Stimulated activated CD4-positive, alpha-beta T cell treated with anti-CD3 and anti-CD28 coated beads, Interleukin-1b, Interleukin-23, amount 100 ng/mL, for 24 hours (primary cell): Measurements from ENCODE around the gene ZMYND15.

Source experiments
- DNase-seq, 4 experiments: peaks; one replicate each; pipeline ENCODE4 v3.0.0-alpha.2; 2020; ENCODE audit warnings: low read depth in 4 of 4, low spot score in 1 of 4

ZMYND15 gene

DNA sequence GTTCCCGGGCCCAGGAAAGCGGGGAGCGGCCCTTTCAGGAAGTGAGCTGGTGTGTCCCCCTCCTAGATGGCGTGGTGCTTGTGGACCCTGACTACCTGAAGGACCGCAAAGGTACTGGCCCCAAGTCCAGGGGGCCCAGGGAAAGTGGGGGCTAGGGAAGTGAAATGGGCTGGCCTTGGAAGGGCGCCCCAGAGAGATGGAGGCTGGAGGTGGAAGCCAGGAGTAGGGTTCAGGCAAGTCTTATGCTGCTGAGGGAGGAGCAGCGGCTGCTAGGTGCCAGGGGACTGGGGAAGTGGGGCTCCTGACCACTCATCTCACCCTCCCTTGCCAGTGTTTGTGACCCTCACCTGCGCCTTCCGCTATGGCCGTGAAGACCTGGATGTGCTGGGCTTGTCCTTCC is 23.6 kb upstream of the ZMYND15 start:
- no peak for DNase-seq

DNA sequence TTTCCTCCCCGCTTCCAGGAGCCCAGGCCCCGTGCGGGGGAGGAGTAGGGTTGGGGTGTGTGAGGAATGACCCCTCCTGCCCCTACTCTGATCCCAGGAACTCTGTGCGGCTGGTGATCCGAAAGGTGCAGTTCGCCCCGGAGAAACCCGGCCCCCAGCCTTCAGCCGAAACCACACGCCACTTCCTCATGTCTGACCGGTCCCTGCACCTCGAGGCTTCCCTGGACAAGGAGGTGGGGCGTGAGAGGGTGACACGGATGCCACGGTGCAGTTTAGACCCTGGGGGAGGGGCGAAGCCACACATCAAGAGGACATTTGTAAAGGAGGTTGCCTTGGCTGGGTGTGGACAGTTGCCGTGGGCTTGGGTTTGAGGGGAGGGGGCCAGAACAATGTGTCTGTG is 21.8 kb upstream of the ZMYND15 start:
- DNase-seq, result no peak

DNA sequence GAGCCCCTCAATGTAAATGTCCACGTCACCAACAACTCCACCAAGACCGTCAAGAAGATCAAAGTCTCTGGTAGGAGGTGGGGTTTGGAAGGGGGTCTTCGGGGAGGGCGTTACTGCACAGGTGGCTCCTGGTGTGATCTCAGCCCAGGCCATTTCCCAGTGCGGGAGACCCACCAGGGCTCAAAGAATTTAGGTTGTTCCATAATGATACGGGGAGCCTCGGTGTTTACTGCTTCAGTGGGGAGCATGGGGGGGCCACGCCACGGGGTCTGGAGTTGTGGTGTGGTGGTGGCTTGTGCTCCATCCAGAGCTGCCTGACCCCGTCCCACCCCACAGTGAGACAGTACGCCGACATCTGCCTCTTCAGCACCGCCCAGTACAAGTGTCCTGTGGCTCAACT is 21.4 kb upstream of the ZMYND15 start:
- no peak for DNase-seq

DNA sequence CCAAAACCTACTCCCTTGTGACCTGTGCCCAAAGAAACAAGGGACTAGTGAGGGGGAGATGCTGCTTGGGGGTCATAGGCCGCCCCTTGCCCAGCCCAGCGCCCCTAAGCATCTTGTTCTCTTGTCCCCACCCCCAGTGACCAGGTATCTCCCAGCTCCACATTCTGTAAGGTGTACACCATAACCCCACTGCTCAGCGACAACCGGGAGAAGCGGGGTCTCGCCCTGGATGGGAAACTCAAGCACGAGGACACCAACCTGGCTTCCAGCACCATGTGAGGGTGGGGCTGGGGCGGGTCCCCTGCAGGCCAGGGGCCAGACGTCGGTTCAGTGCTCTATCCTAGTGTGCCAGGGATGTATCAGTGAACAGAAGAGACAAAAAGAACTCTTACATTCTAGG is 20.5 kb upstream of the ZMYND15 start:
- no peak for DNase-seq

DNA sequence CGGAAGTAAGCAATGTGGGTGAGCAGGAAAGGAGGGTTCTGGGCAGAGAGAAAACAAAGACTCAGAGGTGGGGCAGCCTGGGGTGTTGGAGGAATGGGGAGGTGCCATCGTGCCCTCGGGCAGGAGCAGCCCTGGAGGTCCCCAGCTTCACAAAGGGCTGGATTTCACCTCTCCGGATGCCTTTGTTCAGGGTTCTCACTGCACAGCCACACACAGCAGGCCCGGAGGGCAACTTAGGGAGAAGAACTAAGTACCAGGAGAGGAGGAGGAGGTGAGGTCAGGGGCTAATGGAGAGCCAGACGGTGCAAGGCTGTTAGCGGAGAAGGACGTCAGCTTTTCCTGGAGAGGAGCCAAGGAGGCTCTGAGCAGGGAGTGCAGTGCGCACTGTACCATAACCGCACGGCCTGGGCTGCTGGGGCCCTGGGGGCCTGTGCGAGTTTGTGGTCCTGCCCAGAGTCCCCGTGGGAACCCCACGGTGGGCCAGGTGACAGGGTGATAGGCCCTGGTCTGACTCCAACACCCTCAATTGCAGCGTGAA is 19.9 kb upstream of the ZMYND15 start:
- DNase-seq, result no peak

DNA sequence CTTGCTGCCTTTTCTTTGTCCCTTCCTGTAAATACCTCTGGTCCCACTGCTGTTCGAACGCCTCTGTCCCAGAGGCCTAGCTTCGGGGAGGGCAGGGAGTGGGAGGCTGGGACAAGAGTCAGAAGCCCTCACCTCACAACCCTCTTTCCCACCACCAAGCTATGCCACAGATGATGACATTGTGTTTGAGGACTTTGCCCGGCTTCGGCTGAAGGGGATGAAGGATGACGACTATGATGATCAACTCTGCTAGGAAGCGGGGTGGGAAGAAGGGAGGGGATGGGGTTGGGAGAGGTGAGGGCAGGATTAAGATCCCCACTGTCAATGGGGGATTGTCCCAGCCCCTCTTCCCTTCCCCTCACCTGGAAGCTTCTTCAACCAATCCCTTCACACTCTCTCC is 18.8 kb upstream of the ZMYND15 start:
- DNase-seq, result no peak

DNA sequence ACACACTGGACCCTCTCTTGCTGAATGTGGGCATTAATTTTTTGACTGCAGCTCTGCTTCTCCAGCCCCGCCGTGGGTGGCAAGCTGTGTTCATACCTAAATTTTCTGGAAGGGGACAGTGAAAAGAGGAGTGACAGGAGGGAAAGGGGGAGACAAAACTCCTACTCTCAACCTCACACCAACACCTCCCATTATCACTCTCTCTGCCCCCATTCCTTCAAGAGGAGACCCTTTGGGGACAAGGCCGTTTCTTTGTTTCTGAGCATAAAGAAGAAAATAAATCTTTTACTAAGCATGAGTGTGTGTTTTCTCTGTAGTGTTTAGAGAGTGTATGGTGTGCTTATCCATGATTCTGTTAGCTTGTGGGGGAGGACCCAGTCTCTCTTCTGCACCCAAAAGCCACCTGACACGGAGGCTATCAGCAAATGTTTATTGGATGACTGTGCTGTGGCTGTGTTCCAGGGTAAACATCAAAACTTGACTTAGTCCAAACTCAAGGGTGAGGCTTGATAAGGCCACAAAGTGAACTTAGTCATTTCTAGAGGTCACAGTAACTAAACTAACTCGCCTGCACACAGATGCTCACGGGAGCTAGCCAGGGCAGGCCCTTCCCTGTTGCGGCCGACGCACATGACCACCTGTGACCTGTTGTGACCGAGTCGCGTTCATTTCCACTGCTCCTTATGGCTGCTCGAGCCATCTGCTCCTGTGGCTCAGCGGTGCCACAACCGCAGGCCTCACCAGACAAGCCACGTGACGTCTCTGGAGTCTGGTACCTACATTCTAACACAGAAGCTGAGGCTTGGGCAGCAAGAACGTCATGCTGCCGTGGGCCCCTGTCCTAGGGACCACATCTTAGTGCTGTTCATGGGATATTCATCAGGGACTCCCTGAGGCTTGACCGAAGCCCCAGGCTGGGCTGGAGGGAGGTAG is 18.2 kb upstream of the ZMYND15 start:
- DNase-seq, result no peak

DNA sequence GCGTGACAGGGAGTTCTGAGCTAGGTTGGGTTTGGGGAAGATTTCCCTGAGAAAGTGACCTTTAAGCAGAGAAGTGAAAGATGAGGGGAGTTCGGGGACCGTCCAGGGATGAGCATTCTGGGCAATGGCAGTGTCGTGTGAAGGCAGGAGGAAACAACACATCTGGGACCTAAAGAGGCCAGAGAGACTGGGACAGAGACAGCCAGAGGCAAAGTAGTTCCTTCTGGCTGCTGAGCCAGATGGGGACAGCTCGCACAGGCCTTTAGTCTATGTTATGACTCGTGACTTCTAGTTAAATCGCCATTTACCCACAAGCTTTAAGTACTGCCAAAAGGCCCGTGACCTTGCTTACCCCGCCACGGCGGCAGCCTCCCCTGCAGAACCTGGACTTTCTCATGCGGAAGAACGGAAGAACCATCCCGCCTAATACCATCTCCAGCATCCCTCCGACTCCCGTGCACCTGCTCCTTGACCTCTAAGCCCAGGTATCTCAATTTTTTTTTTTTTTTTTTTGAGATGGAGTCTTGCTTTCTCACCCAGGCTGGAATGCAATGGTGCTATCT is 16.9 kb upstream of the ZMYND15 start:
- no peak for DNase-seq

DNA sequence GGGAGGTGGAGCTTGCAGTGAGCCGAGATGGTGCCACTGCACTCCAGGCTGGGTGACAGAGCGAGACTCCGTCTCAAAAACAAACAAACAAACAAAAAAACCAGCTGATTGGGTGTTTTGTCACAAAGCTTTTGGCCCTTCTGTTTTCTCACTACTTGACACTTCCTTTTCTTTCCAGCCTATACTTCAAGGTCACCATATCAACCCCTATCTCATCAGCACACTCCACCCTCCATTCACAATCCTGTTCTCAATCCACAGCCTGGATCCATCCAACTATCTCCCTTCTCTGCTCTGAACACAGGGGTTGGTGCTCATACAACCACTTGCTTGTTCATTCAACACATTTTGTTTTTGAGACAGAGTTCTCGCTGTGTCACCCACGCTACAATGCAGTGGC is 15.0 kb upstream of the ZMYND15 start:
- DNase-seq, result no peak

DNA sequence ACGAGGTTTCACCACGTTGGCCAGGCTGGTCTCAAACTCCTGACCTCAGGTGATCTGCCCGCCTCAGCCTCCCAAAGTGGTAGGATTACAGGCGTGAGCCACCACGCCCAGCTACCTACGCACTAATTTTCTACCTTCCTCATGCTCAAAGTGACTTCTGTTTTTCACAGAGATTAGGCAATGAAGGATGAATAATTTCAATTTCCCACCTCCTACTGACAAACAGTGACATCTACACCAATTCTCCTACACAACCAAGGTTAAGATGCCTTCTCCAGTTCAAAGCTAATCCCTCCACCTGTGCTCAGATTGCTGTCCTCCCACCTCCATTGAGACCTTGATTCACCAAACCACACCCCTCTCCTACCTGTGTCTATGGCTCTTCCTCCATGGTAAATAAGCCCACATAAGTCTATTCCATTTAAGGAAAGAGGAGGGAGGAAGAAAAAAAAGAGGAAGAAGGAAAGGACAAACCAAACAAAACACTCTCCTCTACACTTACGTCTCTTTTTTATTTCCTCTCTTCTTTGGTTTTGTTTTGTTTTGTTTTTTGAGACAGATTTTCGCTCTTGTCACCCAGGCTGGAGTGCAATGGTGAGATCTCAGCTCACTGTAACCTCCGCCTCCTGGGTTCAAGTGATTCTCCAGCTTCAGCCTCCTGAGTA is 13.9 kb upstream of the ZMYND15 start:
- no peak for DNase-seq

DNA sequence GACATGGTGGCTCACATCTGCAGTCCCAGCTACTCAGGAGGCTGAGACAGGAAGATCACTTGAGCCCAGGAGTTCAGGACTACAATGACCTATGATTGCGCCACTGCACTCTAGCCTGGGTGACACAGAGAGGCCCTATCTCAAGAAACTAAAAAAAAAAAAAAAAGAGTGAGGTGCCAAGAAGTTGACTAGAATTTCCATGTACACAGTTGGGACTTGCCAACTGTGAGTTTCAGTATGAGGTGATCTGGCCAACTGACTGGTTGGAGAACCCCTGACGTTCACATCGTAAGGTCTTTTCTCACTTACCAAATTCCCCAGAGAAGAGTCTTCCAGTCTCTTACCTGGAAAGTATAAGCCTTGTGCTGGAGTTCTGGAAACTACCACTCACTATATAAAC is 11.5 kb upstream of the ZMYND15 start:
- DNase-seq, result no peak

DNA sequence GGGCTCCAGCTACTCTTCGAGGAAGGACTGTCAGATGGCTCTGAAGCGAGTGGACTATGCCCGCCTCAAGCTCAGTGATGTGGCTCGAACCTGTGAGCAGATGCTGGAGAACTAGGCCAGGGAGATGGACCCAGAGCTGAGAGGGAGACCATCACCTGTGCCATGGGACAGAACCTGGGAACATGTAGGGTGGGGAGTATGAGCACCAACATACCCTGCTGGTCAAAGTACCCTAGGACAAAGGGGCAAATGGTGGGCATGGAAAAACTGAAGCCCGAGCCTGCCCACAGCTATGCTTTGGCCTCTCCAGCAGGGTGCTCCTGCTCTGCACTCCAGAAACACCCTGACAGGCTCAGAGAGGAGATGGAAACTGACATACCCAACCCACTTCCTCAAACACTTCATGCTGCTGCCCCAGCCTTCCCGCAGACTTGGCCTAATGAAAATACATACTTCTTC is 6.5 kb upstream of the ZMYND15 start:
- DNase-seq, result no peak

DNA sequence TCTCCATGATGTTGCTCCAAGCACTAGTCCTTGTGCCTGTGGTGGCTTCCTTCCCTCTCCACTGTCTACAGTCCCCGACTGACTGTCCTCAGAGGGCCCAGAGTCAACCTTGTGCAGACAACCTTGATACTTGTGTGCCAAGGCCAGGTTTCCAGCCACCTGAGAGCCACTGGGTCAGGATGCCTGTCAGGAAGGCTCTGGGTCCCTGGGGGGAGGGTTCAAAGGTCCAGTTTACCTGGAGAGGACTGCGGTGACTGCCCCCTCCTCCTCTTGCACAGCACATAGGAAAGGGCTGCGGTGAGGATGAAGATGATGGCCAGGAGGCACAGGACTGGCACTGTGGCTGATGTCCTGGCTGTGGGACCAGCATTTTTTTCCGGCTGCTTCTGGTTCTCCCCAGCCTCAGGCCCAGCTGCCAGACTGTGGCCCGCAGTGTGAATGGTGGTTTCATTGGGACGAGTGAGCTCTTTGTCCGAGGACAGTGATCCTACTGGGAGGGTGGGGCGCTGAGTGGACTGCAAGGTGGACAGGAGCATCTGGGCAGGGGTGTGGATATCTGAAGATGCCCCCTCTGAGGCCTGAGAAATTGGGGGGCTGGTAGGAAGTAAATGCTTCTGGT is 4.7 kb upstream of the ZMYND15 start:
- no peak for DNase-seq

DNA sequence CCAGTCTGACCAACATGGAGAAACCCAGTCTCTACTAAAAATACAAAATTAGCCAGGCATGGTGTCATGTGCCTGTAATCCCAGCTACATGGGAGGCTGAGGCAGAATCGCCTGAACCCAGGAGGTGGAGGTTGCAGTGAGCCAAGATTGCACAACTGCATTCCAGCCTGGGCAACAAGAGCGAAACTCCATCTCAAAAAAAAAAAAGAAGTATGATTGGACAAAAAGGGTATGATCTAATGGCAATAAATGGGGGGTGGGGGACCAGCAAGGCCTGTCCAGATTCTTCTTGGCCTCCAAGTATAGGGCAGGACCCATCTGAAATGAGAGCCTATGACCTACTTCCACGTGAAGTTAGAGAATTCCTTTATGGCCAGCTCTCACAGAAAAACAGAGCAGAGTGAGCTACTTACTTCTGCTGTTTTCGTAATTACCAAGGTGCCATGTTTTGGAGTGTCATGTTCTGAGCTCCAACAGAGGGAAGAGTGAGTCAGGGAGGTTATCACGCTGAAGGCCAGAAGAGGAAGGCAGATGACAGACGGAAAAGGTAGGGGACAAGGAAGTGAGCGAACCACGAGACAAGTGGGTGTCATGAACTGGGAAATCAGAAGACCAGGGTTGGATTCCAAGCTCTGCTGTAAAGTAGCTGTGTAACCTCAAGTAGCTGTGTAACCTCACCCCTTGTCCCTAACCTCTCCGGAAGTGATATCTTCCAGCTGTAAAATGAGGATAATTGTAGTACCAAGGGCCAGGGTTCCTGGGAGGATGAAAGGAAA is 3.6 kb upstream of the ZMYND15 start:
- DNase-seq, result no peak

DNA sequence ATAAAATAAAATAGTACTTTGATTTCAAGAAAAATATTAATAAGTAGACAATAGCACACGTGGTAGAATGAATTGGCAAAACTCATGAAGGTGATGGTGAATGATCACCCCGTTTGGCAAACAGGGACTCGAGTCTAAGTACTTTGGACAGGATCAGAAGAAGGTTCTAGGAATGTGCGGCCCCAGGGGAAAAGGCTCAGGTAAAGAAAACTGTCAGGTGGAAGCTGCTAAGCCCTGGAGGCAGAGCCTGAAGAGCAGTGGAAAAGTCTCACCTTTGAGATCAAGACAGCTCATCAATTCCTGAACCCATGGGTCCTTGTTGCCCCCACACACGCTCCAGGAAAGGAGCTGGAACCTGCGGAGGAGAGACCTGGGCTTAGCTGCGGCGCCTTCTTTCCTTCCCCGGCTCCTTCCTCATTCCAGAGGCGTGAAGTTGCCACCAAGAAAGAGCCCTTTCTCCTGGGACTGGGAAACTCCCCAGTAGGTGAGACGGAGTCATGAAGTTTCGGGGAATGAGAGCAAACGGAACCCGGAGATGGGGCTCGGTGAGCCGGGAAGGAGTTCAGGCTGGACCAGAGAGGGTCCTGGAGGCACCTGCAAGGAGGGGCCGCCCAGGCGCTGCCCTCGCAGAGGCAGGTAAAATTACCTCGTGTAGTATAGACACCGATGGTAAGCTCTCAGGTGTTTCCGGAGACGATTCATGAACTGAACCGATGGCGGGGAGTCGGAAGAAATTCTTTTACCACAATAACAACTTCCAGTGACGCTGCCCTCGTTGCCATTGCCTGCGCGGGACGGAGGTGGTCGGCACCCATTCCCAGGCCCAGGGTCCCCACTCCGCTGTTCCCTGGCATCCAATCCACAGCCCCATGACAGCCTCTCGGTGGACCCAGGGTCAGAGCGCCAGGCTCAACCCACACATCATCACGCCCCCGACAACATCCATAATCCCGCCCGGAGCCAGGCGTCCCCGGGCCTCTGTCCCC is 1.2 kb upstream of the ZMYND15 start:
- DNase-seq, result no peak

DNA sequence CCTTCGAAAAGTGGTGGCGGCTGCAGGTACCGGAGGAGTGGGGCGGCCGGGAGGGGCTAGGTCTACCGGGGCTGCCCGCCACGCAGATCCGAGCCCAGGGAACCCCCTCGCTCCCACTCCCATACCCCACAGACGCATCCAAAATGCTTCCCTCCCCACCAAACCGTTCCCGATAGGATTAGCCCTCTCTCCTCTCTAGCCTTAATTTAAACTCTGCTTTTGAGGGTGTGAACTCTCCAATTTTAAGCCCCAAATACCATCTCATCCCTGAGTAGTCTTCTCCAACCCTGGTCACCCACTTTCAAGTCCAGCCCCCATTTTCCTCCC is 355 bp downstream of the ZMYND15 start:
- DNase-seq, result no peak

DNA sequence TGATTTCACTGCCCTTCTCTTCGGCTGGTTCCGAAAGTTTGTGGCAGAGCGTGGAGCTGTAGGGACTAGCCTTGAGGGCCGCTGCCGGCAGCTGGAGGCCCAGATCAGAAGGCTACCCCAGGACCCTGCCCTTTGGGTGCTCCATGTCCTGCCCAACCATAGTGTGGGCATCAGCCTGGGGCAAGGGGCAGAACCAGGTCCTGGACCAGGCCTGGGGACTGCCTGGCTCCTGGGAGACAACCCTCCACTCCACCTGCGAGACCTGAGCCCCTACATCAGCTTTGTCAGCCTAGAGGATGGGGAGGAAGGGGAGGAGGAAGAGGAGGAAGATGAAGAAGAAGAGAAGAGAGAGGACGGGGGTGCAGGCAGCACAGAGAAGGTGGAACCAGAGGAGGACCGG is 951 bp downstream of the ZMYND15 start:
- no peak for DNase-seq

DNA sequence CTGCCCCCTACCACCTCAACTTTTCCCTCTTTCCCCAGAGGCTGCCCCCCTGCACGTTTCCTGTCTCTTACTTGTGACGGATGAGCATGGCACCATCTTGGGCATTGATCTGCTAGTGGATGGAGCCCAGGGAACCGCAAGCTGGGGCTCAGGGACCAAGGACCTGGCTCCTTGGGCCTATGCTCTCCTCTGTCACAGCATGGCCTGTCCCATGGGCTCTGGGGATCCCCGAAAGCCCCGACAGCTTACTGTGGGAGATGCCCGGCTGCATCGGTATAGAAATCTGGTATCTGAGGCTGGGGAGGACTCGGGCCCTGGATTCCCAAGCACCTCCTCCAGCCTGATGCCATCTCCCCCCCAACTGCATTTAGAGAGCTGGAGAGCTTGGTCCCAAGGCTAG is 1.9 kb downstream of the ZMYND15 start:
- no peak for DNase-seq

DNA sequence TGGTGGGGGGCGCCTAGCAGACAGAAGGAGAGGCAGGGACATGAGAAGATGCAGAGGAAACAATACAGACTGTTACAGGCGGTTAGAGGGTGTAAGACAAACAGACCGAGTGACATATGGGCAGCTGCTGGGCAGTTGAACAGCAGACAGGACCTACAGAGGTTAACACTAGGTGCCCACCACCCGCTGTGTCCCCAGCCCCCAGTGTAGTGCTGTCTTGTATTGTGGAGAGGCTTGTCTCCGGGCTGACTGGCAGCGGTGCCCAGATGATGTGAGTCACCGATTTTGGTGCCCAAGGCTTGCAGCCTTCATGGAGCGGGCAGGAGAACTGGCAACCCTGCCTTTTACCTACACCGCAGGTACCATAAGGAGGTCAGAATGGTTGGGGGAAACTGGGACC is 2.5 kb downstream of the ZMYND15 start:
- no peak for DNase-seq

DNA sequence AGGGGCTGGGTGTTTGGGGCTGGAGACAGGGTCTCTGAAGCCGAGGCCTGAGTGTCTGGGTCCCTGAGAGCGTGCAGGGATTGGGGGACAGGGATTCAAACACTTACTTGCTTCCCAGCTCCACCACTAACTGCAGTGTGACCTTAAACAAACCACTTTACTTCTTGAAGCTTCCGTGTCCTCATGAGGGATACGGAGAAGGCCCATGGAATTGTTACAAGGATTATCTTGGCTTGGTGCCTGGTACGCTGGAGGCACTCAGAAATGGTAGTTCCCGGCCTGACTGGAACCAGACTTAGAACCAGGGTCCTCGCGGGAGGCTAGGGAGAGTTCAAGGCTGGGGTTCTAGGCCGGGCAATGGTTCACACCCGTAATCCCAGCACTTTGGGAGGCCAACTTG is 3.0 kb downstream of the ZMYND15 start:
- DNase-seq, result no peak
